Aorta (tissue), 5 donors: ENCODE measurements around the gene WARS2. TPM values are rescaled to one million over a fixed set of nuclear protein-coding genes. Genes with fewer than 3 reads are reported as not detected.

ENCODE experiments used
- ATAC-seq: fragments of 200-7000 bp; cut with Tn5 transposase; one replicate; pipeline ENCODE4 v1.9.1; 2022; ENCODE audit warnings: moderate library complexity; ENCODE audit not compliant: low FRiP score
- DNase-seq, 2 donors: peaks; one replicate each; pipeline ENCODE4 v3.0.0-alpha.2; 2020
- H3K27ac ChIP-seq, 2 donors: one replicate each; pipeline ENCODE4 v1.5.1; 2013; ENCODE audit warnings: low read length in 2 of 2, mild to moderate bottlenecking in 2 of 2, moderate library complexity in 2 of 2, control low read depth in 1 of 2, inconsistent platforms in 1 of 2, low read depth in 1 of 2
- H3K27me3 ChIP-seq, 2 donors: one replicate each; pipeline ENCODE4 v1.6.1; 2013; ENCODE audit warnings: control low read depth in 1 of 2, low read length in 1 of 2, mild to moderate bottlenecking in 1 of 2, moderate library complexity in 1 of 2; ENCODE audit not compliant: insufficient read depth in 2 of 2, control insufficient read depth in 1 of 2
- H3K36me3 ChIP-seq, 2 donors: one replicate each; pipeline ENCODE4 v1.6.1; 2013; ENCODE audit warnings: control low read depth in 1 of 2, low read length in 1 of 2, mild to moderate bottlenecking in 1 of 2; ENCODE audit not compliant: insufficient read depth in 2 of 2, control insufficient read depth in 1 of 2
- H3K4me1 ChIP-seq, 2 donors: one replicate each; pipeline ENCODE4 v1.6.1; 2013; ENCODE audit warnings: low read length in 2 of 2, control low read depth in 1 of 2, mild to moderate bottlenecking in 1 of 2, moderate library complexity in 1 of 2; ENCODE audit not compliant: insufficient read depth in 2 of 2, control insufficient read depth in 1 of 2
- H3K4me3 ChIP-seq, 2 donors: one replicate each; pipeline ENCODE4 v1.5.1; 2013; ENCODE audit warnings: low read length in 2 of 2, control low read depth in 1 of 2, mild to moderate bottlenecking in 1 of 2
- H3K9me3 ChIP-seq: one replicate; pipeline ENCODE4 v1.6.1; 2013; ENCODE audit warnings: mild to moderate bottlenecking, low read length; ENCODE audit not compliant: control insufficient read depth
- WGBS, 2 donors: extraction: QIAGEN DNeasy Blood & Tissue Kit; methylation state at CpG; one replicate each; pipeline ENCODE4 v1.1.7; 2013; 5-methylcytosine and 5-hydroxymethylcytosine counted together
- intact Hi-C, 2 donors: fragments of 100-400 bp; cut with DNase I; formaldehyde crosslinking; loops; one replicate each; pipeline versions ENCODE4 v1.14.2 to v1.15.0; 2022
- polyA plus RNA-seq, 2 donors: library from polyadenylated mRNA; stranded (reverse); fragments of 200-250 nt; gene quantifications; one replicate each; pipeline ENCODE4 v1.2.3, GENCODE V29; 2013
- total RNA-seq, 2 donors: library from RNA; stranded (reverse); fragmentation: NEBNext Ultra II Directional; extraction: Animal tissue kit (Norgen Biotek cat#: 25700); gene quantifications; one replicate each; pipeline ENCODE4 v1.2.1, GENCODE V29; 2021
- donor health status: healthy with polysubstance abuse.
- donor health status: Bipolar disorder and iron deficiency.
- donor health status: DM: no; HTN: no; CAD: no.
- donor health status: DM: no; HTN: no; CAD: no.
- donor health status: DM: yes; HTN: yes; CAD: no.

The WARS2 gene
- total and polyA plus RNA-seq, 4 donors, result 6.6 to 11.5 (median 8.7) TPM

GRCh38 chr1:119112791-119113190 lies 27.7 kb downstream of the WARS2 start:
- ATAC-seq (no peak), DNase-seq (no peak)
- WGBS, 2 donors, result 94 to 97% methylated on average over 1 of the region's 1 CpG
- no peaks in the 10 kb centered on the region for H3K4me1 ChIP-seq
- intact Hi-C loops, result no loop called here
- no peaks in the 10 kb centered on the region for H3K27me3 ChIP-seq
- H3K4me3 ChIP-seq, result no peak overlapping the region
- H3K36me3 ChIP-seq, result no peaks in the 10 kb centered on the region
- H3K9me3 ChIP-seq, result no peaks in the 10 kb centered on the region
- no peak overlapping the region for H3K27ac ChIP-seq

DNA sequence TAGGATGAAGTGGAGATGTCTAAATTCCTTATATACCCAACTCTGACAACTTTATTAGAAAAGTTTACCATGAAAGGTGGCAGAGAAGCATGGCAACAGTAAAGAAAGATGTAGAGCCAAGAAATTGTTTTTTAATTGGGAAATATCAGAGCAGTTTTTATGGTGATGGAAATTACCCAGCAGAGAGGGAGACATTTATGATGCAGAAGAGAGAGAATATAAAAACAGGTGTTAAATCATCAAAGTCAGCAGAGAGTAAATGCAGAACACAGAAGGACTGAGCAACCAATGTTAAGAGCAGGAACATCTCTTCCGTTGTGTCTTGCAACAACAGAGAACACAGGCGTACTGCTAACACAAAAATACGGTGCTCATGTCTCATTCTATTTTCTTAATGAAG lies 28.2 kb downstream of the WARS2 start:
- Histone ChIP-seq H3K4me1 (no peaks in the 10 kb centered on the region), H3K27me3 (no peaks in the 10 kb centered on the region), H3K27ac (no peak overlapping the region), H3K9me3 (no peaks in the 10 kb centered on the region), H3K4me3 (no peak overlapping the region), H3K36me3 (no peaks in the 10 kb centered on the region)
- DNase-seq (no peak), ATAC-seq (no peak)
- intact Hi-C loops, result no loop called here
- WGBS, 2 donors, result 95 to 98% methylated on average over 3 of the region's 3 CpGs

GRCh38 chr1:119108988-119109387 lies 31.5 kb downstream of the WARS2 start:
- ATAC-seq (no peak), DNase-seq (no peak)
- WGBS, 2 donors, result 52 to 70% methylated on average over 1 of the region's 1 CpG
- Histone ChIP-seq H3K27me3 (no peaks in the 10 kb centered on the region), H3K9me3 (no peaks in the 10 kb centered on the region), H3K4me3 (no peak overlapping the region), H3K36me3 (no peaks in the 10 kb centered on the region), H3K27ac (no peak overlapping the region), H3K4me1 (no peaks in the 10 kb centered on the region)
- intact Hi-C loops, result no loop called here

DNA sequence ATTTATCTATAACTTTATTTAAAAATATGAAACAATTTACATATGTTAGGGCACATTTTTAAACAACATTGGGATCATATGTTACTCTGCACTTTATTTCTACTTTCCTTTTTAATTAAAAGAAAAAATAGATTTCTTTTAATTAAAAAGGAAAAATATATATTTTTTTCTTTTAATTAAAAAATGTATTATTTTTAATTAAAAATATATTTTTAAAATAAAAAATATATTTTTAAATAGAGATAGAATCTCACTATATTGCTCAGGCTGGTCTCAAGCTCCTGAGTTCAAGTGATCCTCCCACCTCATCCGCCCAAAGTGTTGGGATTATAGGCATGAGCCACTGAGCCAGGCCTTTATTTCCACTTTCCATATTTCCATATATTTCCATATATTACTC lies 36.7 kb downstream of the WARS2 start:
- Histone ChIP-seq H3K27ac (no peak overlapping the region), H3K27me3 (no peaks in the 10 kb centered on the region), H3K9me3 (no peaks in the 10 kb centered on the region), H3K36me3 (no peaks in the 10 kb centered on the region), H3K4me3 (no peak overlapping the region), H3K4me1 (no peaks in the 10 kb centered on the region)
- DNase-seq, result no peak
- WGBS, 2 donors, result 94 to 100% methylated on average over 1 of the region's 1 CpG
- ATAC-seq, result no peak
- intact Hi-C loops, result no loop called here

DNA sequence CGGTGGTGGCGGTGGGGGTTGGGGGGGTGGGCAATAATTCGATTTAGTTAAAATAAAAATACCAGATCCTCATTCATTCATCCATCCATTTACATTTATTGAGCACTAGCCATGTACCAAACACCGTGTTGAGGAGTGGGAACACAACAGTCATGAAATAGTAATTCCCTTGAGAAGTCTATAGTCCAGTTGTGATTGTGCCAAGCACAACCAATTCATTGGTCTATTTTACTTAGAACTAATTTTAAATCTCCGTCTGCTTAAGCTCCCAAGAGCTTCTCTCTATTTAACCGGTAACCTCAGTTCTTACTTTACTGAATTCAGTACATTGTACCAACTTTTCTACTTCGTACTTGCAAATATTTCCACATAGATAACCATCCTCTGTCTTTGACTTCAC lies 38.4 kb downstream of the WARS2 start:
- Histone ChIP-seq H3K4me3 (no peak overlapping the region), H3K27ac (no peak overlapping the region)
- peak; percentile 52 for ATAC-seq

DNA sequence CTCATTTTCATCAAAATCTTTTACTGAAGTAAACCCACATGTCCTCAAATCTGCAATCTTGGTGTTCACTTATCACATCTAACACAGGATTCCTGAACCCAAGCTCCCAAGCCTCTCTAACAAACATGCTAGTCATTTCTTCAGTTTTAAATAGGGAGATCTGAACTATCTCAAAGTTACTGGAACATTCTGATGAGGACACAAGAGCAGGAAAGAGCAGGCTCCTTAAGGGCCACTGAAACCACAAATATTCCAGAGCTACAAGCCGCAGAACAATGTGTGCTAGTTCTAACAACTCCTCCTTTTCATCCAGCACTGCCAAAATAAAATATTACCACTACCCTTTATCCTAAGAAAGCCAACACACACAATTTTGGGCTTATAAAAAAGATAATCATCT lies 38.9 kb downstream of the WARS2 start:
- Histone ChIP-seq H3K4me1 (no peaks in the 10 kb centered on the region), H3K4me3 (no peak overlapping the region), H3K27ac (peak overlapping the region in 1 of 2 donors; percentile 57), H3K27me3 (no peaks in the 10 kb centered on the region), H3K9me3 (no peaks in the 10 kb centered on the region), H3K36me3 (no peaks in the 10 kb centered on the region)
- 7 to 12% methylated on average over 1 of the region's 1 CpG for whole genome bisulfite sequencing, 2 donors
- DNase-seq (no peak), ATAC-seq (peak; percentile 87)
- intact Hi-C loops, result no loop called here

More for the DNA sequence above, 38.4 kb downstream of the WARS2 start:
- Histone ChIP-seq H3K4me1 (no peaks in the 10 kb centered on the region), H3K36me3 (no peaks in the 10 kb centered on the region), H3K9me3 (no peaks in the 10 kb centered on the region), H3K27me3 (no peaks in the 10 kb centered on the region)
- no peak for DNase-seq
- intact Hi-C loops, result no loop called here
- WGBS, 2 donors, result 25 to 35% methylated on average over 7 of the region's 7 CpGs

GRCh38 chr1:119099775-119100174 lies 40.7 kb downstream of the WARS2 start:
- Histone ChIP-seq H3K36me3 (no peaks in the 10 kb centered on the region), H3K9me3 (no peaks in the 10 kb centered on the region), H3K27ac (peak overlapping the region in 1 of 2 donors; percentile 30), H3K27me3 (no peaks in the 10 kb centered on the region), H3K4me3 (no peak overlapping the region), H3K4me1 (no peaks in the 10 kb centered on the region)
- ATAC-seq (no peak), DNase-seq (no peak)
- intact Hi-C loops, result no loop called here

- intact Hi-C loops, result no loop called here
- no peak for ATAC-seq
- 90 to 95% methylated on average over 3 of the region's 3 CpGs for WGBS, 2 donors
Observed at GRCh38 chr1:119097380-119097779, 43.1 kb downstream of the WARS2 start.

GRCh38 chr1:119093721-119094120 lies 46.7 kb downstream of the WARS2 start:
- H3K4me1 ChIP-seq, result peaks cover 0 to 6% of the 10 kb centered on the region in 2 donors
- WGBS, 2 donors, result 26 to 29% methylated on average over 1 of the region's 1 CpG
- DNase-seq (no peak), ATAC-seq (no peak)
- peaks cover 0 to 3% of the 10 kb centered on the region in 2 donors for H3K36me3 ChIP-seq
- intact Hi-C loops, result no loop called here
- no peak overlapping the region for H3K27ac ChIP-seq
- H3K27me3 ChIP-seq, result no peaks in the 10 kb centered on the region
- H3K4me3 ChIP-seq, result no peak overlapping the region
- H3K9me3 ChIP-seq, result no peaks in the 10 kb centered on the region

More at GRCh38 chr1:119097380-119097779, 43.1 kb downstream of the WARS2 start:
- peaks cover 0 to 6% of the 10 kb centered on the region in 2 donors for H3K4me1 ChIP-seq
- DNase-seq, result no peak
- H3K4me3 ChIP-seq, result no peak overlapping the region
- H3K27ac ChIP-seq, result no peak overlapping the region
- no peaks in the 10 kb centered on the region for H3K36me3 ChIP-seq
- no peaks in the 10 kb centered on the region for H3K9me3 ChIP-seq
- H3K27me3 ChIP-seq, result no peaks in the 10 kb centered on the region
